HG02970 (cell line): Measurements from ENCODE around the gene FMC1.
"Not testable (repeated sequence)": the region's sequence is repeated elsewhere in the genome, so short reads cannot be mapped to it uniquely, and the experiment has no call there.

ENCODE experiments used
- ATAC-seq: cut with Tn5 transposase; IDR thresholded peaks from one replicate; pipeline ENCODE4 v1.9.1; 2021; ENCODE audit warnings: mild to moderate bottlenecking, moderate library complexity, moderate number of reproducible peaks; ENCODE audit not compliant: unreplicated experiment, low FRiP score

The FMC1 gene, protein sequence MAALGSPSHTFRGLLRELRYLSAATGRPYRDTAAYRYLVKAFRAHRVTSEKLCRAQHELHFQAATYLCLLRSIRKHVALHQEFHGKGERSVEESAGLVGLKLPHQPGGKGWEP

DNA sequence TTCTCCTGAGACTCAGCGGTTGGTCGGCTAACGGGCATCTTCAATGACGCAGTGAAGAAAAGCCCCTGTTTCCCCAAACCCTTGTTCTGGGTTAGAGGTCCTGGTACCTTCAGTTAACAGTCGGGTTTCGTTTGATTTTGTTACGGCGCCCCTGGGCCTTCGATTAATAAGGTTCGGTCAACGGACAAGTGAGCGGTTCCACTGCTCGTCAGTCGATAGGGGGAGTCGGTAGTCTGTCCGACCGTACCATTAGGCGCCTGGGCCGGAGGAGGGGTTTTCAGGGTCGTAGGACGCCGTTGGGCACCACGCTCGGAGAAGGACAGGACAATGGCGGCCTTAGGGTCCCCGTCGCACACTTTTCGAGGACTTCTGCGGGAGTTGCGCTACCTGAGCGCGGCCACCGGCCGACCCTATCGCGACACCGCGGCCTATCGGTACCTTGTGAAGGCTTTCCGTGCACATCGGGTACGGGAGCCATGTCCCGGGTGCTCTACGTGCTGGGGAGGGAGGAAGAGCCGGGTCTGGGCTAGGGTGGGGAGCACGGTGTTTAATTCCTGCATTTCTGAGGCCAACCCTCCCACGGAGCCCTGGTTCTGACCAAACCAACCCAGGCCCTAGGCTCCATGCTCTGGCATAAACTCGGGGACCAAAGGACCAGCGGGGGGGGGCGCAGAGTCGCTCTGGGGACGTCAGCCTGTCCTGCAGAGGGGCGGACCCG is at the start of gene FMC1:
Gene FMC1, plus strand, starts transcription at position 280 of the 718 bp plus-strand sequence. Its CDS starts 48 bp downstream, at position 328.
- ATAC-seq, result peak; percentile 43

DNA sequence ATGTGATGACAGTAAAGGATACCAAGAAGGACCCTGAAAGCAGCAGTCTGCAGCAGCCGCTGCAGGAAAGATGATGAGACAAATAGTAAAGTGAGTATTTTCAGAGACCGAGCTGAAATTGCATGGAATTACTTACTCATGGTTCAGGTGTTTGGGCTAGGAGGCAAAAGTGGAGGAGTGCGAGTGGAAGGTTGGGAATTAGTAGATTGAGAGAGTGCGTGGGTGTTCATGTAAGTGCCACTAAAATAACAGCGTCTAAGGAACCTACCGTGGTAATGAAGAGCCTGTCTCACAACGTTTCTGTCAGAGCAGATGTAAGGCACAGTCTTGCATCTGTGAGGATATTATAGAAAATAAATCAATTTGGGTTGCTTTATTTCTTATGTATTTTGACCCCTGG is 48.3 kb upstream of the FMC1 start:
- no peak for ATAC-seq

DNA sequence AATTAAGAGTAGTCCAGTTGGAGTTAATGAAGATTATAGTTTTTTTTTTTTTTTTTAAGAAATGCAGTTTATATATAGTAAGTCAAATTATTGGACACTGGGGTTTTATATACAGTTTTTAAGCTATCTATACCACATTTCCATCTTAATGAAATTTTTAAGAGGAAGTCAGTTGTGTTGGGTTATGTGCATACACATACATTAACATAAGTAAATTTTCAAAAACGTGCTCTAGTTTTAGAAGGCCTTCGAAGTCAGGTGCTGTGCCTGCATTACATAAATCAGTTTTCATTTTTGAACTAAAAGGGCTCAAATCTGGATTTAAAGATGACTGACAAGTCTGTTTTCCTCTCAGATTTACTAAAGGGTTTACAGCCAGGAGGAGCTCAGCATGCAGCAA is 47.6 kb upstream of the FMC1 start:
- ATAC-seq, result no peak

DNA sequence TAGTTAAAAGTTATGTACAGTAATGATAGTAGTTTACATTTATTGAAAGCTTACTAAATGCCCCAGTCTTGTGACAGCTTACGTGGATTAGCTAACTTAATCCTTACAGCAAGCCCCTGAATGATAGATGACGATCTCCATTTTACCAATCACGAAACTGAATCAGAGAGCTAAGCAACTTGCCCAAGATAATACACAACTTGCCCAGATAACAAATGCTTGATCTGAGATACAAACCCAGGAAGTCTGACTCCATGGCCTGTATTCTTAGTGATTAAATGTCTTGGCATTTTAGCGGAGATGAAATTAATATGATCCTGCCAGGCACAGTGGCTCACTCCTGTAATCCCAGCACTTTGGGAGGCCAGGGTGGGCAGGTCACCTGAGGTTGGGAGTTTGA is 46.9 kb upstream of the FMC1 start:
- ATAC-seq, result no peak

DNA sequence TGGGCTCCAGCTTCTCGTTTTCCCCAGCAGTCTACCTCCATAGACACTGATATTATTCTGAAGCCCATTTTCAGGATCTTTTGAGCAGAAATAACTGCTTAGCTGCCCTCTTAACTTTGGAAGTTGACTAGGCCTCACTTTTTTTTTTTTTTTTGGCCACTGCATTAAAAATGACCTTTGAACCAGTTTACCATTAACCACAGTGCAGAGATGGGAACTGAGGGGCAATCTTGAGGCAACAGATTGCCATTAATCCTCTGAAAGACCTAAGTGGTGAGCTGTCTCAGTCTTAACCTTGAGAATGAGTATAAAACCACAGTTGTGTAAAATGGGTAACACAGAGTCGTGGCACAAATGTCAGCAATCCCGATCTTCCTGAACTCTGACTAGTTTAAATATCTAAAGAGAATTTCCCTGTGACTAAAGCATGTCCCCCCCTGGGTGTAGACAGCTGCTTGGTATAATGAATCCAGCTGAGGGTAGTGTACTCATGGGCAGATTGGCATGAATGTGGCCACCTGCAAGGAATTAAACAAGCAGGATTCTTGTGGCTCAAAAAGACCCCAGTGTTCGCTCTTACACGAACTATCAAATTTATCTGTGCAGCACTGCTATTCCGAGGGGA is 46.1 kb upstream of the FMC1 start:
- no peak for ATAC-seq

DNA sequence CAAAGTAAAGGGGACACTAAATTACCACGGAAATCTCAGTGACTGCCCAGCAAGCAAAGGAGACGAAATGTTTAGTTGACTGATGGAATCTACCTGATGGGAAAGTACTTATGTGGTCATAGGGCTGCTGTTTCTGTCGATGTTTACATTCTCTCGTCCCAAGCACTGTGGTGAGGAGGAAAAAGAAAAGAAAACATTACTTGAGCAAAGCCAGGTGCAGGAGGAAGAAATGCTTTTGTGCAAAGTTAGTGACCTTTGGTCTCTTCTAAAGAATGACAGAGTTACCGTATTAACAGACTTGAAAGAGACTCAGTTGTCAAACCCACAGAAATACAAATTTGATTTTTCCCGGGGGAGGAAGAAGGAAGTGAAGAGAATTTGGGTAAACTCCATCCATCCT is 43.3 kb upstream of the FMC1 start:
- ATAC-seq, result no peak

DNA sequence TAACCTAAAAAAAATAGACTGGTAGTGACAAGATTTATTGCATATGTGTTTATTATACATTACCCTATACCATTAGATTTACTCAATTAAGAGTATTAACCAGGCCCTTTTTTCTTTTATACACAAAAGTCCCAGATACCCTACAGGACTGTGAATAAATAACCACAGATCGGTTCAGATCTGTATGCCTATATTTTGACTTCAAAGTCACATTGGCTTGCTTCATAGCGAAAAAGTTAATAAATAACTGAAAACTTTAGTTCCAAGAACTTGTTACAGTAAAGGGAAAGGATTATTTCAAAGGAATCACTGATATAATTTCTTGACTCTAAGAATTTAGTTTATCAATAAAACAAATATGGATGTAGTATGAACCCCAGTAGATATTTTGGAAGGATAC is 41.8 kb upstream of the FMC1 start:
- no peak for ATAC-seq

DNA sequence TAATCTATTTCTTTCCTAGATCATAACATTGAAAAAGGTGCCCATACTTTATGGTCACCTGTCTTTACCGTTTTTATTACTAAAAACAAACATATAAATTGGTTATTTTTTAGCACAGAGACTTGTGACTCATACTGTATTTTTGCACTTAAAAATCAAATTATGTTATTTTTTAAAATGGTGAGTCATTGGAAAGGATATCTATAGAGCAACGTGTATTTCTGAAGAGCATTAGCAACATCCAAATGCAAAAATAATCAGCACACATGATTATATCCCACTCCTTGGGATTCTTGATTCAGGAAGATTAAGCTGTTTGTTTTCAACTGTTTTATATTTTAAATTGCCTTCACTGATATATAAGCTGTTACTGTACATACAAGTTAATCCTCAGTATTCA is 40.7 kb upstream of the FMC1 start:
- ATAC-seq, result no peak

DNA sequence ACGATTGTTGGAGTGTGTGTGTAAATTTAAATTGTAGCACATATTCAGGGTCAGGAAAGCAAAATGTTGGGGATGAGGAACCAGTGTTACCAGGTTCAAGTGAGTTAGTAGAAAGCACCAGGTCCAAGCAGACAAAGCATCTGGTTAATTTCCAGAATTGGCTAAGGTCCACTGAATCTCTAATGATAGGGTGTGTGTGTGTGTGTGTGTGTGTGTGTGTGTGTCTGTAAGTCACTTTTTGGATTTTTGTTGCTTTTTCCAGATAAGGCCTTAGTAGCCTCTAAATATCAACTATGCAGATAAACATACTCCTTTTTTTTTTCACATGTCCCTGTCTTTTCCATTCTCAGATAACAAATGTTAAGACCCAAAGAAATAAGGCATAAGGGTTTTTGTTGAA is 36.6 kb upstream of the FMC1 start:
- ATAC-seq, result no peak

DNA sequence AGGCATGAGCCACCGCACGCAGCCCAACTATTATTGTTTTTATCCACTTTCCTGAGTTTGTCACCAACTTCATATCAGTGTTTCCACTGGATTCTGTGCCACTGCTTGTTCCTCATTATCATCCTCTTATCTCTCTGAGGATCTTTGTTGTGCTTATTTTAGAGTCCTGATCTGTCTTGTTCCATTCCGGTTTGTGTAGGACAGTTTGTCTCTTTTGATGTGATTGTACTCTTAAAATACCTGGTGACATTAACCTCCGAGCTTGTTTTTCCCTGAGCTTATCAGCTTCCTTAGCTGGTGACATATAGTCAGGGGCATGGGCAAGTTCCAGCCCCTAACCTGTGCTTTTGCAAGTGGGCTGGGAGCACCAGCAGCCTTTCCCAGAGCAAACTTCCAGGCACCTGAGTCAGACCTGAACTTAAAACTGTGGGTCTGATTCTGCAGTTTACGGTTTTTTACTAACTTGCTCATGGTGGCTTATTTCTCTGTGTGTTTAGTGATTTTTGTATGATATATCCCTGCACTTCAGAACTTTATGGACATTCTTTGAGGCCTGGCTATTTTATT is 23.1 kb upstream of the FMC1 start:
- ATAC-seq, result no peak

DNA sequence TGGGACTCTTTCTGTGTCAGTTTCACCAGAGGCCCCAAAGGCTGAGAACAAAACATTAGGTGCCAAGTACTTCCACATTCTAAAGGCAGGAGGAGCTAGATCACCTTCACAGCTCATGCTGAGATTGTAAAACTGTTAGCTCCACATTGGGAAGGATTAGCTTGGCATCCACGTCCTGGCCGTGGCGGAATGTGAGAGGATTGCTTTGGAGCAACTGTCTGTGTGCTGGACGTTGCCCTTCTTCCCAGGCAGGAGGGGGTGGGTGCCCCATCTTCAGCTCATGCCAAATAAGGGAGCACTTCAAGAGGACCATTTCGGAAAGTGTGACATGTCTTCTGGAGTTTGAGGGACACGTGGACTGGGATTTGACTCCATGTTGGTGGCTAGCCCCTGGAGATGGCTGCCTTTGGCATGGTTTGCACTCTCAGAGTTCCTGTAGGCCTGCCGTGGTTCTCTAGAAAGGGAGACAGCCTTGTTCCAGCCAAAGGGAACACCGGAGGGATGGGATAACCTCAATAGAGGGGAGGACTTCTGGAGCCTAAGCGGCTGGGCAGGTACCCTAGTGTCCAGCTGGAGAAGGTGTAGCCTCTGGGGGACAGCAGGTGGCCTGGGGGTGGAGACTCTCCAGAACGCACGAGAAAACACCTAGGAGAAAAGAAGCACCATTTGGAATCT is 19.9 kb upstream of the FMC1 start:
- ATAC-seq, result no peak

DNA sequence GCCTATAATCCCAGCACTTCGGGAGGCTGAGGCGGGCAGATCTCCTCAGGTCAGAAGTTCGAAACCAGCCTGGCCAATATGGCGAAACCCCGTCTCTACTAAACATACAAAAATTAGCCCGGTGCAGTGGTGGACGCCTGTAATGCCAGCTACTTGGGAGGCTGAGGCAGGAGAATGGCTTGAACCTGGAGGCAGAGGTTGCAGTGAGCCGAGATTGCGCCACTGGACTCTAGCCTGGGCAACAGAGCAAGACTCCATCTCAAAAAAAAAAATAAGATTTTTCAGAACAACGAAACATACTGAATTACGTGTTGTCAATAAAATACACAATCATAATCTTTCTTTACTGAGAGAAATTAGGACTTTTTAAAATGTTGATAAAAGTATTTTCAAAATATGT is 16.4 kb upstream of the FMC1 start:
- ATAC-seq, result not testable (repeated sequence)

DNA sequence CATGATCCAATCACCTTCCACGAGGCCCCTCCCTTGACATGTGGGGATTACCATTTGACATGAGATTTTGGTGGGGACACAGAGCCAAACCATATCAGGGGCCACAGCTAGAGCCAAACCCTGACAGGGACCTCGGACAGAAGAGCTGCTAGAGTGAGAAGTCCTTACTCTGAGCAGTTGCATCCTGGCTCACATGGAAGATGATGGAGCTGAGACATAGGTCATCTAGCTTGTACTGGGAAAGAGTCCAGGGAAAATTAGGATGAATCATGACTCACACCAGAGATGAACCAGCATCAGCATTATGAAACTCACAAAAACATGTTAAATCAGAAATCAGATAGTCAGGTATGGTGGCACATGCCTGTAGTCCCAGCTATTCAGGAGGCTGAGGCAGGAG is 12.8 kb upstream of the FMC1 start:
- ATAC-seq, result no peak

DNA sequence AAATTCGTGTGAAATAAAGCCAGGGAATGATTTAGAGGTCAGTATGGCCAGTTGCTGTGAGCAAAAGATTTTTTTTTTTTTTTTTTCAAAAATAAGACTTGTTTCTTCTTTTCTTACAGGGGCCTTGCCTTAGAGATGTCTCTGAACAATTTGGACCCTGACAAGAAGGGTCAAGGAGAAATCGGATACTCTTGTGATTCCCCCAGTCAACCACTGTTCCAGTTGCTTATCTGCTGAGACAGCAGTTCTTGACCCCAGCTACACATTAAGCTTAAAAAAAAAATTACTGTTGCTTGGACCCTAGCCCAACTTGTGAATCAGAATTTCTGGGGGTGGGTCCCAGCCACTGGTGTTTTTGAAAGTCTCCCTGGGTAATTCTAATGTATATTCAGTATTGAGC is 12.0 kb upstream of the FMC1 start:
- ATAC-seq, result no peak

DNA sequence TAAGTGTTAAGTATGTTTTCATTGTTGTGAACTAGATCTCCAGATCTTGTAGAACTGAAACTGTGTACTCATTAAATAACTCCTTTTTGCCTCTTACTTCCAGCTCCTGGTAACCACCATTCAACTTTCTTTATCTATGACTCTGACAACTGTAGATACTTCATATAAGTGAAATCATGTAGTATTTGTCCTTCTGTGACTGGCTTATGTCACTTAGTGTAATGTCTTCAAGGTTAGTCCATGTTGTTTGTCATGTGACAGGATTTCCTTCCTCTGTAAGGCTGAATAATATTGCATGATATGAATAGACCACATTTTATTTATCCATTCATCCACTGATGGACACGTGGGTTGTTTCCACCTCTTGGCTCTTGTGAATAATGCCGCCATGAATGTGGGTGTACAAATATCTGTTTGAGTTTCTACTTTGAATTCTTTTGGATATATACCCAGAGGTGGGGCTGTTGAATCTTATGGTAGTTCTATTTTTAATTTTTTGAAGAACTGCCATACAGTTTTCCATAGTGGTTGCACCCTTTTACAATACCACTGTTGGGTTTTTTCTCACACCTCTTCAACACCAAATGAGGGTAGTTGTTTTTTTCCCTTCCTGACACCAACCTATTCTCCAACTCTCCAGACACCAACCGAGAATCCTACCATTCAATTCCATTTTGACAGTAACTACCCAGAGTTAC is 10.7 kb upstream of the FMC1 start:
- ATAC-seq, result no peak

DNA sequence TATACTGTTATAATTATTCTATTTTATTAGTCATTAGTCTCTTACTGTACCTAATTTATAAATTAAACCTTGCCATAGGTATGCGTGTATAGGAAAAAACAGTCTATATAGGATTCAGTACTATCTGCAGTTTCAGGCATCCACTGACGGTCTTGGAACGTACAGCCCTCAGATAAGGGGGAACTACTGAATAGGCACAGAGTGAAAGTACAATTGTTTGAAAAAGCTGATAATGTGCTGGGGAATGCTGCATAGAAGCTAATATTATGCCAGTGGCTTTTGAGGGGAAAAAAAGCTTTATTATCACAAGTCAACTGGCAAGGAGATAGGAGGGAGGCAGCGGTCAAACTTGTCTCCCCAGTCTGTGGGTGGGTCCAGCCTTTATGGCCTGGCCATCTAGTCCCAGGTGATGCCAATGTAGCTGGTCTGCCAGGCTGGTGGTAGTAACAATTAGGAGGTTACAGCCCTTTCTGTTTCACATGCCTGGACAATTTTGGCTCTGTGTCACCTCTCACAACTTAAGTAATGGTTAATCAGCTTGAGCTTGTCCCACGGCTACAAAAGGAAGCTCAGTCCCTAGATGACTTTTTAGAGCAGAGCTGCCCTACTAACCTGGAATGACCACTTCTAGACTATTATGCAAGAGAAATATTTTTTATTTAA is 8.3 kb upstream of the FMC1 start:
- no peak for ATAC-seq

DNA sequence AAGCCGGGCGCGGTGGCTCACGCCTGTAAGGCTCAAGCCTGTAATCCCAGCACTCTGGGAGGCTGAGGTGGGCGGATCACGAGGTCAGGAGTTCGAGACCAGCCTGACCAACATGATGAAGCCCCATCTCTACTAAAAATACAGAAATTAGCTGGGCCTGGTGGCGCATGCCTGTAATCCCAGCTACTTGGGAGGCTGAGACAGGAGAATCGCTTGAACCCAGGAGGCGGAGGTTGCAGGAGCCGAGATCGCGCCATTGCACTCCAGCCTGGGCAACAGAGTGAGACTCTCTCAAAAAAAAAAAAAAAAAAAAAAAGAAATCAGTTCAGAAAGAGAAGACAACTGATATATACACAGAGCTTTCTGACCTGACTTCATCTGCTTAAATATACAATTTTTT is 7.7 kb upstream of the FMC1 start:
- not testable (repeated sequence) for ATAC-seq

DNA sequence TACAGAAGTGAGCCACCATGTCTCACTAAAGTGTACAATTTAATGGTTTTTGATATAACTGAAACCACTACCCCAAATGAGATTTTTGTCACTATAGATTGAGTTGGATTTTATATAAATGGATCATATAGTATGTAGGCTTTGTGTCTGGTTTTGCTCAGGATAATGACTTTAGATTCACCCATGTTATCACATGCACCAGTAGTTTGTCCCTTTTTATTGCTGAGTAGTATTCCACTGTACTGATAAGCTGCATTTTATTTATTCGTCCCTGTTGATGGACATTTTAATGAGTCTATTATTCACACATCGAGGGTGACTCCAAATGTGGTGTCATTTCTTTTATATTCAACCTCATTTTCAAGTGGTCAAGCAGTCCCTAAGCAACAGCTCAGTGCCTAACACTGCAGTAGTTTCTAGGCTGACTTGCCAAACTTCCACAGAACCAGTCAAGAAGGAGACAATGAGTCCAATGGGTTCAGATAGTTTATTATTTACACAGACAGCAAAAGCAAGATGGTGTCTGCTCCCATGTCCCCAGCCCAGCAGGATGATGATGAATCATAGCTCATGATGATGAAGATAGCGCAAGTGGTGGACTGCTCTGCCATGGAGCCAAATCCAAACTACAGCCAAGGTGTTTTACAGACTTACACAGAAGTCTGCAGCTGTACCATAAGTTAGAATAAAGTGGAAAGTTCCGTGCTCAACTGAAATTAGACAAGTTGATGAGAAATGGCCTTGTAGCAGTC is 6.6 kb upstream of the FMC1 start:
- no peak for ATAC-seq

DNA sequence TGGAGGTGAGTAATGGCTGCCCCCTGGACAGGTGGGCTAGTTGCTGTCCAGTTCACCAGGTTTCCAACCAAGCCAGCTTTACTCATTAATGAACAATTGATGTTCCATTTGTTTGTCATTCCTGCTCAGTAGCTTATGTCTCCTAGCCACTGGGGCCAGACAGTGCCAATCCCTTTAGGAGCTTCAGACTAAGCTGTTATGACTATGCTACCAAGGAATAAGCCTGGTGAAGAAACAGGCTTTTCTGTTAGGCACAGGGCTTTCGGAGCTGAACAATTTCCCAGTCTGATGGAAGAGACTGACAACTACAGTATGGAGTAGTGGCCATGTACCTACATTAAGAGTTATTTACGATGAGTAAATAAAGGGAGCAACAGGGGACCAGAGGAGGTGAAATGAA is 2.1 kb upstream of the FMC1 start:
- no peak for ATAC-seq

DNA sequence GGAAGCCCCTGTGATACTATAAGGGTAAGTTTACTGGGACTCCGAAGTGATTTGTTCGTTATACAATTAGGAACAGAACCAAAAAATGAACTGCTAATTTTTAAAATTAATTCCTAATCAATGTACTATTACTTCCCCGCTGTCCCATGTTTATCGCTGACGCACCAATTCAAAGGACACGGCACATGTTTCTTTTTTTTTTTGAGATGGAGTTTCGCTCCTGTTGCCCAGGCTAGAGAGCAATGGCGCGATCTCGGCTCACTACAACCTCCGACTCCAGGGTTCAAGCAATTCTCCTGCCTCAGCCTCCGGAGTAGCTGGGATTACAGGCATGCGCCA is 1.5 kb upstream of the FMC1 start:
- ATAC-seq, result no peak
